Measurements from ENCODE around the gene FAM153A. TPM values are rescaled to one million over a fixed set of nuclear protein-coding genes. Genes with fewer than 3 reads are reported as not detected.
"Not testable (repeated sequence)": the region's sequence is repeated elsewhere in the genome, so short reads cannot be mapped to it uniquely, and the experiment has no call there.

Gene FAM153A
- total and polyA plus RNA-seq, 2 of the 8 experiments (the other 6 are each of a cell fraction or from before 2014, with no cell fraction given), result not detected

DNA sequence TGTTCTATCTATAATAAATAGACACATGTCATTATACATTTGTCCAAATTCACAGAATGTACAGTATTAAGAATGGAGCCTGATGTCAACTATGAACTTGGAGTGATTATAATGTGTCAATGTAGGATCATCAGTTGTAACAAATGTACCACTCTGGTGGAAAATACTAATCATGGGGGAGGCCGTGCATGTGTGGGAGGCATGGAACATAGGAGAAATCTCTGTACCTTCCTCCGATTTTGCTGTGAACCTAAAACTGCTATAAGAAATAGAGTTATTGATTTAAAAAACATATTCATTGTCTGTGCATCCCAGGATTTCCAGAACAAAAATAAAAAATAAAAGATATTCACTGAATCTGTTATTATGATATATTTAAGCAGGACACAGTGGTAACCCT, 12.1 kb downstream of the FAM153A start:
- H3K4me3 ChIP-seq (ENCODE audit: extremely low read depth in 1 of 4, insufficient read depth in 2 of 4, low read depth in 3 of 4, low read length in 4 of 4); H3K23me2 ChIP-seq (ENCODE audit: low read depth, low read length); H3K14ac ChIP-seq (ENCODE audit: insufficient read length); H2BK120ac ChIP-seq (replicated peaks; ENCODE audit: low read depth, low read length); H3K56ac ChIP-seq (replicated peaks; ENCODE audit: insufficient read length, low read depth, low read length); H3K27me3 ChIP-seq (replicated peaks in 1 of 4; ENCODE audit: control insufficient read depth in 3 of 4, extremely low read depth in 1 of 4, insufficient read depth in 3 of 4, low read length in 3 of 4); H4K20me1 ChIP-seq (replicated peaks in 1 of 2; ENCODE audit: control insufficient read depth in 1 of 2, insufficient read depth in 2 of 2, low read length in 2 of 2); H3K36me3 ChIP-seq (ENCODE audit: control insufficient read depth in 2 of 4, insufficient read depth in 4 of 4, low read length in 3 of 4); H2BK12ac ChIP-seq (ENCODE audit: low read depth, low read length); FAIRE-seq; H3K23ac ChIP-seq (ENCODE audit: insufficient read length); H2AK5ac ChIP-seq (ENCODE audit: low read depth, low read length); H4K91ac ChIP-seq (replicated peaks; ENCODE audit: insufficient read length, low read length); H3K18ac ChIP-seq (ENCODE audit: extremely low read depth, low read length); CTCF ChIA-PET (ENCODE audit: partially characterized antibody); H3K9ac ChIP-seq (replicated peaks in 1 of 4; ENCODE audit: extremely low read depth in 1 of 4, low read depth in 3 of 4, low read length in 3 of 4); H3K4ac ChIP-seq (replicated peaks; ENCODE audit: insufficient read length, low read depth, low read length); H3K4me1 ChIP-seq (replicated peaks in 1 of 4; ENCODE audit: control insufficient read depth in 3 of 4, insufficient read depth in 4 of 4, low read length in 3 of 4); H4K8ac ChIP-seq (ENCODE audit: extremely low read depth, insufficient read depth, low read length); H4K5ac ChIP-seq (ENCODE audit: insufficient read length, low read depth, low read length); H2BK20ac ChIP-seq (ENCODE audit: low read length); H2AFZ ChIP-seq (ENCODE audit: low read length); H2BK15ac ChIP-seq (ENCODE audit: low read length); H3K4me2 ChIP-seq (ENCODE audit: insufficient read depth in 1 of 2, low read depth in 2 of 2, low read length in 2 of 2); H3K79me2 ChIP-seq (ENCODE audit: control insufficient read depth in 1 of 2, insufficient read depth in 2 of 2, low read length in 2 of 2); POLR2A ChIA-PET (ENCODE audit: partially characterized antibody); H3K79me1 ChIP-seq (ENCODE audit: low read depth, low read length); H3K27ac ChIP-seq (ENCODE audit: low read depth, low read length); DNase-seq (ENCODE audit: low read depth in 1 of 2, low spot score in 2 of 2); H3K9me3 ChIP-seq (ENCODE audit: insufficient read depth in 2 of 2, low read depth in 1 of 2, low read length in 1 of 2); H2BK5ac ChIP-seq (ENCODE audit: low read depth, low read length): not testable (repeated sequence)
- WGBS, 2 experiments (ENCODE audit: extremely low coverage in 1 of 2, insufficient coverage in 1 of 2, insufficient read length in 1 of 2, insufficient replicate concordance in 2 of 2, low coverage in 1 of 2, low lambda C conversion rate in 2 of 2, missing lambda C conversion rate in 1 of 2), result 79% methylated on average over 2 of the region's 2 CpGs; no CpG with 5 or more reads in 1 of the 2 experiments

DNA sequence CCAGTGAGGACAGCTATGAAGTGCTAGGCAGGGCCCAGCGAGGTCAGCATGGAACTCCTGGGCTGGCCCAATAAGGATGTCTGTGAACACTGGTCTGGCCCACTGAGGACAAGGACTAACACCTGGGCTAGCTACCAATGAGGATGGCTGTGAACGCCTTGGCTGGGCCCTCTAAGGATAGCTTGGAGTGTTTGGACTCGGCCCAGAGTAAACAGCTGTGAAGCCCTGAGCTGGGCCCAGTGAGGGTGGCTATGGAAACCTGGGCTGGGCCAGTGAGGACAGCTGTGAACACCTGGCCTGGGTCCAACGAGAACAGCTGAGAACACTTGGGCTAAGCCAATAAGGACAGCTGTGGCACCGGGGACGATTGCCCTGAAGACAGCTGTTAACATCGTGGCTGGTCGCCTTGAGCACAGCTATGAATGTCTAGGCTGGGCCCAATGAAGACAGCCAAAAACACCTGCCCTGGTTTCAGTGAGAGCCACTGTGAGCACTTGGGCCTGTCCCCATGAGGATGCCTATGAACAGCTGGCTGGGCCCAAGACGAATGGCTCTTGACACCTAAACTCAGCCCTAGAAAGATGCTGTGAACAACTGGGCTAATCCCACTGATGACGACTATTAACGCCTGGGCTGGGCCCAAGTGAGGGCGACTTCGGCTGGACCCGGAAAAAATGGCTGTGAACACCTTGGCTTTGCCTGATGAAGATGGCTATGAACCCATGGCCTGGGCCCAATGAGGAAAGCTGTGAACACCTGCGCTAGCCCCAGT, 18.8 kb downstream of the FAM153A start:
- H3K18ac ChIP-seq (ENCODE audit: extremely low read depth, low read length); H3K4me1 ChIP-seq (replicated peaks in 1 of 4; ENCODE audit: control insufficient read depth in 3 of 4, insufficient read depth in 4 of 4, low read length in 3 of 4); H4K8ac ChIP-seq (ENCODE audit: extremely low read depth, insufficient read depth, low read length); H3K23me2 ChIP-seq (ENCODE audit: low read depth, low read length); H2AFZ ChIP-seq (ENCODE audit: low read length); H3K9me3 ChIP-seq (ENCODE audit: insufficient read depth in 2 of 2, low read depth in 1 of 2, low read length in 1 of 2); H3K79me2 ChIP-seq (ENCODE audit: control insufficient read depth in 1 of 2, insufficient read depth in 2 of 2, low read length in 2 of 2); H2BK15ac ChIP-seq (ENCODE audit: low read length); H2BK20ac ChIP-seq (ENCODE audit: low read length); H3K79me1 ChIP-seq (ENCODE audit: low read depth, low read length); H2BK120ac ChIP-seq (replicated peaks; ENCODE audit: low read depth, low read length); H3K27me3 ChIP-seq (replicated peaks in 1 of 4; ENCODE audit: control insufficient read depth in 3 of 4, extremely low read depth in 1 of 4, insufficient read depth in 3 of 4, low read length in 3 of 4); H3K4me3 ChIP-seq (ENCODE audit: extremely low read depth in 1 of 4, insufficient read depth in 2 of 4, low read depth in 3 of 4, low read length in 4 of 4); H4K20me1 ChIP-seq (replicated peaks in 1 of 2; ENCODE audit: control insufficient read depth in 1 of 2, insufficient read depth in 2 of 2, low read length in 2 of 2); H3K27ac ChIP-seq (ENCODE audit: low read depth, low read length); H3K23ac ChIP-seq (ENCODE audit: insufficient read length); POLR2A ChIA-PET (ENCODE audit: partially characterized antibody); DNase-seq (ENCODE audit: low read depth in 1 of 2, low spot score in 2 of 2); H2BK5ac ChIP-seq (ENCODE audit: low read depth, low read length); H3K56ac ChIP-seq (replicated peaks; ENCODE audit: insufficient read length, low read depth, low read length); H3K9ac ChIP-seq (replicated peaks in 1 of 4; ENCODE audit: extremely low read depth in 1 of 4, low read depth in 3 of 4, low read length in 3 of 4); H4K91ac ChIP-seq (replicated peaks; ENCODE audit: insufficient read length, low read length); H3K36me3 ChIP-seq (ENCODE audit: control insufficient read depth in 2 of 4, insufficient read depth in 4 of 4, low read length in 3 of 4); H3K4me2 ChIP-seq (ENCODE audit: insufficient read depth in 1 of 2, low read depth in 2 of 2, low read length in 2 of 2); FAIRE-seq; H2AK5ac ChIP-seq (ENCODE audit: low read depth, low read length); H2BK12ac ChIP-seq (ENCODE audit: low read depth, low read length); H3K14ac ChIP-seq (ENCODE audit: insufficient read length); H4K5ac ChIP-seq (ENCODE audit: insufficient read length, low read depth, low read length); H3K4ac ChIP-seq (replicated peaks; ENCODE audit: insufficient read length, low read depth, low read length); CTCF ChIA-PET (ENCODE audit: partially characterized antibody): not testable (repeated sequence)
- 67% methylated on average over 1 of the region's 15 CpGs; no CpG with 5 or more reads in 1 of the 2 experiments for WGBS, 2 experiments (ENCODE audit: extremely low coverage in 1 of 2, insufficient coverage in 1 of 2, insufficient read length in 1 of 2, insufficient replicate concordance in 2 of 2, low coverage in 1 of 2, low lambda C conversion rate in 2 of 2, missing lambda C conversion rate in 1 of 2)
